Measurements from ENCODE around the gene ARHGEF28. TPM values are rescaled to one million over a fixed set of nuclear protein-coding genes. Genes with fewer than 3 reads are reported as not detected.

Gene ARHGEF28
- total and polyA plus RNA-seq, 2 donors (not counting 1 experiment from before 2014, with no cell fraction given), result 2.3 to 34.3 TPM

DNA sequence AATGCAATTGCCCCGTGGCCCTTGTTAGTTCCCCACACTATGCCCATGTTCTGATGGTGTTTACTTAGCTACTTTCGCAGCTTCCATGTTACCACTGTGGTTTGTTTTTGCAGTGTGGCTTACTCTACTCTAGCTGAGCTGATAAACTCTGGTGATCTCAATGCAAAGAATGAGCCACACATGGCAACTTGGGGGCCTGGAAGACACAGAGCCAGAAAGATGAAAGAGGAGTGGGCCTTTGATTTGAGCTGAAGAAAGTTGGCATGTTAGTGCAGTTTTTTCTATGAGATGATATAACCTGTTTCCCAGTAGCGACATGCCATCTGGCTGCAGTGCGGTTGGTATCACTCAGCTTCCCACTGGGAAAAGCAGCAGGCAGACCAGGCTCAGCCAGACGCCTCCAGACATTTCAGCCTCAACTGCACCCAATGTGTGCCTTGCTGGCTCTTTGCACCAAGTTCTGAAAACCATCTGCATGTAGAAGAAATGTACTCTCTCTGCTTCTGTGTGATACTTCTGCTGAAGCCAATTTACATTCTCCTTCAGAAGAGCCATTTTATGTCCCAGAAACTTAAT lies 329.4 kb downstream of the ARHGEF28 start:
- Histone ChIP-seq H4K20me1 (ENCODE audit: control insufficient read depth, extremely low read depth, insufficient read depth, low read length) (no peaks in the 10 kb centered on the region), H3K79me2 (ENCODE audit: control insufficient read depth, insufficient read depth, low read length) (no peaks in the 10 kb centered on the region), H3K9ac (ENCODE audit: insufficient read depth, low read length) (no peak overlapping the region), H3K9me3 (ENCODE audit: control insufficient read depth, insufficient read depth, low read depth, low read length) (no peaks in the 10 kb centered on the region), H3K27ac (ENCODE audit: insufficient read depth, low read length) (no peak overlapping the region), H3K27me3 (ENCODE audit: control insufficient read depth, insufficient read depth, low read length) (peaks cover 8% of the 10 kb centered on the region), H2AFZ (ENCODE audit: low read length) (no peak overlapping the region), H3K4me1 (ENCODE audit: control insufficient read depth, extremely low read depth, insufficient read depth, low read length) (no peaks in the 10 kb centered on the region), H3K36me3 (ENCODE audit: control insufficient read depth, insufficient read depth, low read length) (no peaks in the 10 kb centered on the region), H3K4me2 (ENCODE audit: extremely low read depth, insufficient read depth, low read length) (no peak overlapping the region), H3K4me3 (replicated peaks in 1 of 4; ENCODE audit: control extremely low read depth in 1 of 4, insufficient read depth in 1 of 4, low read depth in 3 of 4, low read length in 4 of 4) (no peak overlapping the region)
- DNase-seq (ENCODE audit: low read depth in 2 of 2), result peak in 1 of 2 donors; percentile 42
- TF ChIP-seq, protein P1, sequence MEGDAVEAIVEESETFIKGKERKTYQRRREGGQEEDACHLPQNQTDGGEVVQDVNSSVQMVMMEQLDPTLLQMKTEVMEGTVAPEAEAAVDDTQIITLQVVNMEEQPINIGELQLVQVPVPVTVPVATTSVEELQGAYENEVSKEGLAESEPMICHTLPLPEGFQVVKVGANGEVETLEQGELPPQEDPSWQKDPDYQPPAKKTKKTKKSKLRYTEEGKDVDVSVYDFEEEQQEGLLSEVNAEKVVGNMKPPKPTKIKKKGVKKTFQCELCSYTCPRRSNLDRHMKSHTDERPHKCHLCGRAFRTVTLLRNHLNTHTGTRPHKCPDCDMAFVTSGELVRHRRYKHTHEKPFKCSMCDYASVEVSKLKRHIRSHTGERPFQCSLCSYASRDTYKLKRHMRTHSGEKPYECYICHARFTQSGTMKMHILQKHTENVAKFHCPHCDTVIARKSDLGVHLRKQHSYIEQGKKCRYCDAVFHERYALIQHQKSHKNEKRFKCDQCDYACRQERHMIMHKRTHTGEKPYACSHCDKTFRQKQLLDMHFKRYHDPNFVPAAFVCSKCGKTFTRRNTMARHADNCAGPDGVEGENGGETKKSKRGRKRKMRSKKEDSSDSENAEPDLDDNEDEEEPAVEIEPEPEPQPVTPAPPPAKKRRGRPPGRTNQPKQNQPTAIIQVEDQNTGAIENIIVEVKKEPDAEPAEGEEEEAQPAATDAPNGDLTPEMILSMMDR (conservative IDR thresholded peaks at IDR 0.05 in 1 of 2, IDR thresholded peaks at IDR 0.05 in 1 of 2; ENCODE audit: low read depth in 1 of 2, low read length in 2 of 2), result no peak
- TF ChIP-seq EZH2 (IDR thresholded peaks at IDR 0.05; ENCODE audit: low read length, missing control alignments), result no peak

DNA sequence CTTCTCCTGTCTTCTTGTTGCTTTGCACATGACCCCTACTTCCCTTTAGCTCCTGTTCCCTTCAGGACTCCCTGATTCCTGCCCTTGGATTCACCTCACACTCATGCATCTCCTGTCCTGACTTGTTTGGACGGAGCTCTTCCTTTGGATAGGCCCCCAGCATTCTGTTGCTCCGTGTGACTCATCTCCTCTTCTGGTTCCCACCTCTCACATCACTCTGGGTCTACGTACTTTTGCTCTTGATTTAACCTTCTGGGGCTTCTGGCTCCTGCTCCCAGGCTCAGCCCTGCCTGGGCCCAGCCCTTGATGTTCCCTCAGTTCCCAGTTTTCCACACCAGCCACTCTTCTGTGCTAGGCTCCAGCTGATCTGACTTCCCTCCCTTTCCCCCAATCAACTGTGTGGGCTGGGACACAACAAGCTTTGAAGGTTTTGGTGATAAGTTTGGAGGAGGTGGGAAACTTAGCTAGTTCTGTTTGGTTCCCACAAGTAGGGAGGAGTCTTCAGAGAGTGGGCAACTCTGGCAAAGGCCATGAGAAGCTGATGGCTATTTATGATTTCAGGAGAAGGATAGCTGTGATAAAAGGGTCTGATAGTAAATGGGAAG lies 331.5 kb downstream of the ARHGEF28 start:
- Histone ChIP-seq H2AFZ (ENCODE audit: low read length) (no peak overlapping the region), H3K27ac (ENCODE audit: insufficient read depth, low read length) (no peak overlapping the region), H3K9ac (ENCODE audit: insufficient read depth, low read length) (no peak overlapping the region), H3K27me3 (ENCODE audit: control insufficient read depth, insufficient read depth, low read length) (peaks cover 8% of the 10 kb centered on the region), H3K4me1 (ENCODE audit: control insufficient read depth, extremely low read depth, insufficient read depth, low read length) (no peaks in the 10 kb centered on the region), H3K36me3 (ENCODE audit: control insufficient read depth, insufficient read depth, low read length) (no peaks in the 10 kb centered on the region), H3K79me2 (ENCODE audit: control insufficient read depth, insufficient read depth, low read length) (no peaks in the 10 kb centered on the region), H4K20me1 (ENCODE audit: control insufficient read depth, extremely low read depth, insufficient read depth, low read length) (no peaks in the 10 kb centered on the region), H3K9me3 (ENCODE audit: control insufficient read depth, insufficient read depth, low read depth, low read length) (no peaks in the 10 kb centered on the region), H3K4me3 (replicated peaks in 1 of 4; ENCODE audit: control extremely low read depth in 1 of 4, insufficient read depth in 1 of 4, low read depth in 3 of 4, low read length in 4 of 4) (no peak overlapping the region), H3K4me2 (ENCODE audit: extremely low read depth, insufficient read depth, low read length) (no peak overlapping the region)
- peak in 1 of 2 donors; percentile 56 for DNase-seq (ENCODE audit: low read depth in 2 of 2)
- TF ChIP-seq, protein P1 (conservative IDR thresholded peaks at IDR 0.05 in 1 of 2, IDR thresholded peaks at IDR 0.05 in 1 of 2; ENCODE audit: low read depth in 1 of 2, low read length in 2 of 2), result no peak
- TF ChIP-seq EZH2 (IDR thresholded peaks at IDR 0.05; ENCODE audit: low read length, missing control alignments), result no peak

DNA sequence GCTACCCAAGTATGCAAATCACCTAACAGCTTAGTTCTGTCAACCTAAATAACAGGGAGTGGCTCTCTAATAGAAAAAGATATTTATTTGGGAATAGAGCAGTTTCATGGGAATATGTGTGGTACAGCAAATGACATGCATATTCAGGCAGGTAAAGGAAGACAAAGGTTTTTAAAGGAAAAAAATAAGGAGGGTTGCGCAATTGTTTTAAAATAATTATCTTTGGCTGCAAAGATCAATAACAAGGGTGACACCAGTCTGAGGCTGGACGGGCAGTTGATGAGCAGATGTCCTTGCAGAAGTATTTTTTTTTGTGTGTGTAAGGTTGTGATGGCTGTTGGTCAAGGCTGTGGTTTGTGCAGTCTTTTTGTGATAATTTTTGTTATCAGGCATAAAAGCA lies 332.0 kb downstream of the ARHGEF28 start:
- H3K4me2 ChIP-seq (ENCODE audit: extremely low read depth, insufficient read depth, low read length), result no peak overlapping the region
- no peaks in the 10 kb centered on the region for H3K9me3 ChIP-seq (ENCODE audit: control insufficient read depth, insufficient read depth, low read depth, low read length)
- H3K79me2 ChIP-seq (ENCODE audit: control insufficient read depth, insufficient read depth, low read length), result no peaks in the 10 kb centered on the region
- no peaks in the 10 kb centered on the region for H3K36me3 ChIP-seq (ENCODE audit: control insufficient read depth, insufficient read depth, low read length)
- H2AFZ ChIP-seq (ENCODE audit: low read length), result no peak overlapping the region
- H3K27ac ChIP-seq (ENCODE audit: insufficient read depth, low read length), result no peak overlapping the region
- TF ChIP-seq, protein P1 (conservative IDR thresholded peaks at IDR 0.05 in 1 of 2, IDR thresholded peaks at IDR 0.05 in 1 of 2; ENCODE audit: low read depth in 1 of 2, low read length in 2 of 2), result no peak
- TF ChIP-seq EZH2 (IDR thresholded peaks at IDR 0.05; ENCODE audit: low read length, missing control alignments), result no peak
- H3K4me3 ChIP-seq (replicated peaks in 1 of 4; ENCODE audit: control extremely low read depth in 1 of 4, insufficient read depth in 1 of 4, low read depth in 3 of 4, low read length in 4 of 4), result no peak overlapping the region
- no peak overlapping the region for H3K9ac ChIP-seq (ENCODE audit: insufficient read depth, low read length)
- H4K20me1 ChIP-seq (ENCODE audit: control insufficient read depth, extremely low read depth, insufficient read depth, low read length), result no peaks in the 10 kb centered on the region
- peaks cover 8% of the 10 kb centered on the region for H3K27me3 ChIP-seq (ENCODE audit: control insufficient read depth, insufficient read depth, low read length)
- H3K4me1 ChIP-seq (ENCODE audit: control insufficient read depth, extremely low read depth, insufficient read depth, low read length), result no peaks in the 10 kb centered on the region
- no peak for DNase-seq (ENCODE audit: low read depth in 2 of 2)

All from fibroblast of lung (primary cell).